HL-60 (cell line): ENCODE results near the gene STUM.

ENCODE experiments used
- DNase-seq, 2 experiments: peaks; one replicate each; pipeline ENCODE4 v3.0.0-alpha.2; 2010 to 2020; ENCODE audit warnings: low read depth in 1 of 2, low spot score in 1 of 2
- H3K27ac ChIP-seq: fragments of 250-450 bp; sonication (Bioruptor Pico); replicated peaks from 2 replicates; pipeline ENCODE4 v1.5.1; 2020; ENCODE audit warnings: mild to moderate bottlenecking, moderate library complexity
- H3K27me3 ChIP-seq: fragments of 250-450 bp; sonication (Bioruptor Pico); 2 replicates; pipeline ENCODE4 v1.5.1; 2021; ENCODE audit warnings: mild to moderate bottlenecking, moderate library complexity; ENCODE audit not compliant: insufficient read depth, poor library complexity, severe bottlenecking
- H3K4me3 ChIP-seq: replicated peaks from 2 replicates; pipeline ENCODE4 v1.5.1; 2011; ENCODE audit warnings: mild to moderate bottlenecking, control low read depth, low read length; ENCODE audit not compliant: insufficient read depth
- GABPA ChIP-seq: IDR thresholded peaks from 2 replicates; pipeline ENCODE4 v1.6.1; 2012; ENCODE audit warnings: low read depth
- POLR2AphosphoS5 ChIP-seq: IDR thresholded peaks from 2 replicates; pipeline ENCODE4 v1.6.1; 2012; ENCODE audit warnings: low read depth
- SPI1 ChIP-seq: IDR thresholded peaks from 2 replicates; pipeline ENCODE4 v1.6.1; 2012; ENCODE audit warnings: low read depth, mild to moderate bottlenecking, borderline replicate concordance
- TF ChIP-seq, protein P1 (sequence below): IDR thresholded peaks from one replicate; pipeline ENCODE4 v1.5.1; 2011; ENCODE audit warnings: low read length, control low read depth, inconsistent platforms; ENCODE audit not compliant: insufficient read depth
- TF ChIP-seq, protein P2 (sequence below): IDR thresholded peaks from 2 replicates; pipeline ENCODE4 v1.6.1; 2012; ENCODE audit warnings: low read depth; ENCODE audit not compliant: insufficient replicate concordance

STUM gene

DNA sequence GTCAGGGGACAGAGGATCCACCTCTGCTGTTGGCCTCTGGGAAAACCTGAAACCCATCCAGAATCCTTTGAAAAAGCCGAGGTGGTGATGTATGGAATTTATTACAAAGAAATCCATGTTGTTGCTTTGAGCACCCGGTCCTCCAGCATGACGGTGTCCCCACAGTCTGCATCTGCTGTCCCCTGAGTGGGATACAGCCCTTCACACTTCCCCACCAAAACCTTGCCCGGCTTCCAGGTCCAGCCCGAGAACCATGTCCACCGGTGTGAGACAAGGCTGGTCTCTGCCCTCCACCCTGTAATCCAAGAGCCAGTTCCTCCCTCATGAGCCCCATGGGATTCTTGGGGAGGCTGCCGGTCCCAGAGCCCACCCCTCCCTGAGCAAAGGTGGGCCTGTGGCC lies 70.5 kb downstream of the STUM start:
- Histone ChIP-seq H3K27ac (no peak overlapping the region), H3K4me3 (no peak overlapping the region), H3K27me3 (no peaks in the 10 kb centered on the region)
- TF ChIP-seq POLR2AphosphoS5: no peak
- no peak for TF ChIP-seq SPI1
- TF ChIP-seq GABPA: no peak
- DNase-seq: no peak

DNA sequence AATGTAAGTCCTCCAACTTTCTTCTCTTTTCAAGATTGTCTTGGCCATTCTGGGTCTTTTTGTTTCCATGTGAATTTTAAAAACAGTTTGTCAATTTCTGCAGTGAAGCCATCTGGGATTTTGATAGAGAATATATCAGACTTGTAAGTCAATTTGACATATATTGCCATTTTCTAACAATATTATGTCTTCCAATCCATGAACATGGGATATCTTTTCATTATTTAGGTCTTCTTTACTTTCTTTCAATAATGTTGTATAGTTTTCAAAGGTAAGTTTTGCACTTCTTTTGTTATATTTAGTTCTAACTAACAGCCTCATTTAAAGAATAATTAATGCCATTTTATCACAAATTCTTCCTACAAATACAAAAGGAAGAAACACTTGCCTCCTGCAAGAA lies 73.4 kb downstream of the STUM start:
- no peak for TF ChIP-seq SPI1
- no peak for TF ChIP-seq POLR2AphosphoS5
- TF ChIP-seq, protein P1, sequence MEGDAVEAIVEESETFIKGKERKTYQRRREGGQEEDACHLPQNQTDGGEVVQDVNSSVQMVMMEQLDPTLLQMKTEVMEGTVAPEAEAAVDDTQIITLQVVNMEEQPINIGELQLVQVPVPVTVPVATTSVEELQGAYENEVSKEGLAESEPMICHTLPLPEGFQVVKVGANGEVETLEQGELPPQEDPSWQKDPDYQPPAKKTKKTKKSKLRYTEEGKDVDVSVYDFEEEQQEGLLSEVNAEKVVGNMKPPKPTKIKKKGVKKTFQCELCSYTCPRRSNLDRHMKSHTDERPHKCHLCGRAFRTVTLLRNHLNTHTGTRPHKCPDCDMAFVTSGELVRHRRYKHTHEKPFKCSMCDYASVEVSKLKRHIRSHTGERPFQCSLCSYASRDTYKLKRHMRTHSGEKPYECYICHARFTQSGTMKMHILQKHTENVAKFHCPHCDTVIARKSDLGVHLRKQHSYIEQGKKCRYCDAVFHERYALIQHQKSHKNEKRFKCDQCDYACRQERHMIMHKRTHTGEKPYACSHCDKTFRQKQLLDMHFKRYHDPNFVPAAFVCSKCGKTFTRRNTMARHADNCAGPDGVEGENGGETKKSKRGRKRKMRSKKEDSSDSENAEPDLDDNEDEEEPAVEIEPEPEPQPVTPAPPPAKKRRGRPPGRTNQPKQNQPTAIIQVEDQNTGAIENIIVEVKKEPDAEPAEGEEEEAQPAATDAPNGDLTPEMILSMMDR: no peak
- no peak for TF ChIP-seq GABPA
- TF ChIP-seq, protein P2, sequence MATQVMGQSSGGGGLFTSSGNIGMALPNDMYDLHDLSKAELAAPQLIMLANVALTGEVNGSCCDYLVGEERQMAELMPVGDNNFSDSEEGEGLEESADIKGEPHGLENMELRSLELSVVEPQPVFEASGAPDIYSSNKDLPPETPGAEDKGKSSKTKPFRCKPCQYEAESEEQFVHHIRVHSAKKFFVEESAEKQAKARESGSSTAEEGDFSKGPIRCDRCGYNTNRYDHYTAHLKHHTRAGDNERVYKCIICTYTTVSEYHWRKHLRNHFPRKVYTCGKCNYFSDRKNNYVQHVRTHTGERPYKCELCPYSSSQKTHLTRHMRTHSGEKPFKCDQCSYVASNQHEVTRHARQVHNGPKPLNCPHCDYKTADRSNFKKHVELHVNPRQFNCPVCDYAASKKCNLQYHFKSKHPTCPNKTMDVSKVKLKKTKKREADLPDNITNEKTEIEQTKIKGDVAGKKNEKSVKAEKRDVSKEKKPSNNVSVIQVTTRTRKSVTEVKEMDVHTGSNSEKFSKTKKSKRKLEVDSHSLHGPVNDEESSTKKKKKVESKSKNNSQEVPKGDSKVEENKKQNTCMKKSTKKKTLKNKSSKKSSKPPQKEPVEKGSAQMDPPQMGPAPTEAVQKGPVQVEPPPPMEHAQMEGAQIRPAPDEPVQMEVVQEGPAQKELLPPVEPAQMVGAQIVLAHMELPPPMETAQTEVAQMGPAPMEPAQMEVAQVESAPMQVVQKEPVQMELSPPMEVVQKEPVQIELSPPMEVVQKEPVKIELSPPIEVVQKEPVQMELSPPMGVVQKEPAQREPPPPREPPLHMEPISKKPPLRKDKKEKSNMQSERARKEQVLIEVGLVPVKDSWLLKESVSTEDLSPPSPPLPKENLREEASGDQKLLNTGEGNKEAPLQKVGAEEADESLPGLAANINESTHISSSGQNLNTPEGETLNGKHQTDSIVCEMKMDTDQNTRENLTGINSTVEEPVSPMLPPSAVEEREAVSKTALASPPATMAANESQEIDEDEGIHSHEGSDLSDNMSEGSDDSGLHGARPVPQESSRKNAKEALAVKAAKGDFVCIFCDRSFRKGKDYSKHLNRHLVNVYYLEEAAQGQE: no peak
- Histone ChIP-seq H3K27ac (no peak overlapping the region), H3K4me3 (no peak overlapping the region), H3K27me3 (no peaks in the 10 kb centered on the region)
- DNase-seq: no peak

DNA sequence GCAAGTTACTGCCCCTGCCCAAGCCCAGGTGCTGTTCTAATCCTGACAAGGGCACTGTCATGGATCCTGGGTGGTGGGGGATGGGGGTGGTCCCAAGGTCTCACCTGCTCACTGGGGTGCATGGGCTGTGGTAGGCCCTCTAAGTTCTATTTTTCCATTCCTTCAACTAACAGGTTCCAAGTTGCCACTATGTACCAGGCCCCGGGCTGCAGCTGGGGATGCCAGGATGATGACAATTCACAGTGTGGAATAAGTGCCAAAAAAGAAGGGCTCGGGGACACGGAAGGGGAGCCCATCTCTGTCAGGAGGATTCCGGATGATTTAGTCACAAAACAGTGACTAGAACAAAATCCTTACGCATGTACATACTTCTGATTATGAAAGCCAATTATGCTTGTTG lies 76.0 kb downstream of the STUM start:
- H3K27ac ChIP-seq: no peak overlapping the region
- H3K27me3 ChIP-seq: no peaks in the 10 kb centered on the region
- TF ChIP-seq, protein P2: no peak
- TF ChIP-seq, protein P1: no peak
- H3K4me3 ChIP-seq: no peak overlapping the region
- no peak for DNase-seq

DNA sequence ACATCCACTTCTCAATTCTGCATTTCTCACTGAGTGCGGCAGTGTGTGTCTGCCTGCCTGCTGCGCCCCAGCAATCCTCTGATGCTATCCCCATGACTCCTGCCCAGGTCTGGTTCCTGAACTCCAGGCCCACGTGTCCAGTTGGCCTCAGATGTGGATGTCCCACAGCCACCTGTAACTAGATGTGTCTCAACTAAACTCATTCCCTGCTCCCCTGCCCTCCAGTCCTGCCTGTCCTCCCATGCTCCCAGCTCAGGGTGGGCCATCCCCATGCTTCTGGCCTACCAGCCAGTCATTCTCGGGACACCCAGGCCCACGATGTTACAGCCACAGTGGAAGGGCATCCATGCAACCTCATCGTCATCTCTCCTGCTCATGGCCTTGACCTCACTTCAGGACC lies 76.8 kb downstream of the STUM start:
- no peak for DNase-seq
- H3K4me3 ChIP-seq: no peak overlapping the region

More for the DNA sequence above, 76.8 kb downstream of the STUM start:
- TF ChIP-seq, protein P1: no peak
- TF ChIP-seq GABPA (no peak), POLR2AphosphoS5 (no peak), SPI1 (no peak)
- TF ChIP-seq, protein P2: no peak
- no peaks in the 10 kb centered on the region for H3K27me3 ChIP-seq
- H3K27ac ChIP-seq: no peak overlapping the region
